Effector CD8-positive, alpha-beta T cell (primary cell): Measurements from ENCODE around the gene PDE10A.
"Not testable (repeated sequence)": the region's sequence is repeated elsewhere in the genome, so short reads cannot be mapped to it uniquely, and the experiment has no call there.

ENCODE experiments used
- DNase-seq: peaks from one replicate; lab custom pipeline; 2025; lab: John Stamatoyannopoulos, UW

The PDE10A gene

GRCh38 chr6:165551828-165552227 is 111.2 kb downstream of the PDE10A start:
- DNase-seq = no peak

- no peak for DNase-seq
These were observed 114.6 kb downstream of the PDE10A start for GRCh38 chr6:165548450-165548849.

DNA sequence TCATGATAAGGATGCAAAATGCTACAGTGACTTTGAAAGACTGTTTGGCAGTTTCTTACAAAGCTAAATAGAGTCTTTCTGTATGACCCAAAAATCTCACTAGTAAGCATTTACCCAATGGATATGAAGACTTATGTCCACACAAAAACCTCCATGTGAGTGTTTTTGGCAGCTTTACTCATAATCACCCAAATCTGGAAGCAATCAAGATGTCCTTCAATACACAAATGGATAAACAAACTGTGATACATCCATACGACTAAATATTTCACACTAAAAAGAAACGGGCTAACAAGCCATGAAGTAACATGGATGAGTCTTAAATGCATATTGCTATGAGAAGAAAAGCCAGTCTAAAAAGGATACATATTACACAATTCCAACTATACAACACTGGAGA is 117.2 kb downstream of the PDE10A start:
- no peak for DNase-seq

- DNase-seq = no peak
These were observed 119.3 kb downstream of the PDE10A start for GRCh38 chr6:165543781-165544180.

DNA sequence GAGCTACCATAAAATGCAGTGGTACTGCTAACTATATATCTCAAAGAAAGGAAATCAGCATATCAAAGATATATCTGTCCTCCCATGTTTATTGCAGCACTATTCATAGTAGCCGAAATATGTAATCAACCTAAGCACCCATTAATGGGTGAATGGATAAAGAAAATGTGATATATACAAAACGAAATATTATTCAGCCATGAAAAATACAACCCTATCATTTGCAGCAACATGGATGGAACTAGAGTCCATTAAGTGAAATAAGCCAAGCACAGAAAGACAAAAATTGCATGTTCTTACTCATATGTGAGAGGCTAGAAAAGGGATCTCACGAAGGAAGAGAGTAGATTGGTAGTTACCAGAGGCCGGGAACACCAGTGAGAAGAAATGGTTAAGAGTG is 126.1 kb downstream of the PDE10A start:
- DNase-seq = no peak

DNA sequence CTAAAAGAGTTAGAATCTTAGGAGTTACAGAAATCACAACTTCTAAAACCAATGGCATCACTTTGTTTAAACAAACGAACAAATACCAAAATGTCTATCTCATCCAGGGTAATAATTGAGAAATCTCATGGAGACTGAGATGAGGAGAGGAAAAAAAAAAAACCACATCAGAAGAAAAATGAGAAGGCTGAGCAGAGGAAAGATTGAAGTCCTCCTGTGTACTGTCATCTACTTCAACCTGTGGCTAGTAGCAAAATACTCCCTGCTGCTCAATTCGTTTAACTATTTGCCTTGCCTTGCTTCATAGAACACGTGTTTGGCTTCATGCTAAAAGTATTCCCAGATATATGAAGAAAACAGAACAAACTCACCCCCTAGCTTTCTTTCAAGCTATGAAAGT is 143.7 kb downstream of the PDE10A start:
- no peak for DNase-seq

- DNase-seq = no peak
These were observed 146.9 kb downstream of the PDE10A start for GRCh38 chr6:165515963-165516624.

DNA sequence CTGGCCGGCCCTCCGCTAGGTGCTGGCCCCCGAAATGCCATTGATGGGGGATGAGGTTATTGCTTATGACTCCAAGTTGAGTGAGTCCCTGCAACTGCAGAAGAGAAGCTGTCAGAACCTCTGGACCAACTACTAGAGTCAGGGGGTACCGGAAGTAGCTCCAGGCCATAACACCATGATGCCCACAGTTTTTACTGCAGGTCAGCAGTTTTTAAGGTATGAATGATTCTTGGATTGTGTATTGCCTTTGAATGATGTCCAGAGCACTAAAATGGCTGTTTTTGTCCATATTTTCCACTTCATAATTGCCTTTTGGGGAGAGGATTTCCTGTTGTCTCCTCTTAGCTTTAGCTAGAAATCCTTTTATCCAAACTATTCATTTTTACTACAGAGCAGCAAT is 148.4 kb downstream of the PDE10A start:
- no peak for DNase-seq

- no peak for DNase-seq
These were observed 151.2 kb downstream of the PDE10A start for GRCh38 chr6:165511807-165512206.

DNA sequence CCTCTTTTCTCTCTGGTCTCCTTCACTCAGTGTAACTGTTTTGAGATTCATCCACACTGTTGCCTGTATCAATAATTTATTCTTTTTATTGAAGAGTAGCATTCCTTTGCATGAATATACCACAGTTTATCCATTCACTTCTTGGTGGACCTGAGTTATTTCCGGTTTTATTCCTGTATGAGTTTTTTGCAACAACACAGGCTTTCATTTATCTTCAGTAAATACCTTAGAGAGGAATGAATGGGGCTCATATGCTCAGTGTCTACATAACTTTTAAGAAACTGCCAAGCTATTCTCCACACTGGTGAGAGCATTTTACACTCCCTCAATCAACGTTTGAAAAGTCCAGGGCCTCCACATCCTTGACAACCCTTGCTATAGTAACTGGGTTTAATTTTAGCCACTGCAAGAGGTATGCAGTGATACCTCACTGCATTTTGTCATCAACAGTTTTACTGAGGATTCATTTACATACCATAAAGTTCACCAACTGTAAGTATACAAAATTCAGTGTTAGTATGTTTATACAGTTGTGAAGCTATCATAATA is 154.6 kb downstream of the PDE10A start:
- no peak for DNase-seq

- DNase-seq = no peak
These were observed 156.4 kb downstream of the PDE10A start for GRCh38 chr6:165506657-165507056.

DNA sequence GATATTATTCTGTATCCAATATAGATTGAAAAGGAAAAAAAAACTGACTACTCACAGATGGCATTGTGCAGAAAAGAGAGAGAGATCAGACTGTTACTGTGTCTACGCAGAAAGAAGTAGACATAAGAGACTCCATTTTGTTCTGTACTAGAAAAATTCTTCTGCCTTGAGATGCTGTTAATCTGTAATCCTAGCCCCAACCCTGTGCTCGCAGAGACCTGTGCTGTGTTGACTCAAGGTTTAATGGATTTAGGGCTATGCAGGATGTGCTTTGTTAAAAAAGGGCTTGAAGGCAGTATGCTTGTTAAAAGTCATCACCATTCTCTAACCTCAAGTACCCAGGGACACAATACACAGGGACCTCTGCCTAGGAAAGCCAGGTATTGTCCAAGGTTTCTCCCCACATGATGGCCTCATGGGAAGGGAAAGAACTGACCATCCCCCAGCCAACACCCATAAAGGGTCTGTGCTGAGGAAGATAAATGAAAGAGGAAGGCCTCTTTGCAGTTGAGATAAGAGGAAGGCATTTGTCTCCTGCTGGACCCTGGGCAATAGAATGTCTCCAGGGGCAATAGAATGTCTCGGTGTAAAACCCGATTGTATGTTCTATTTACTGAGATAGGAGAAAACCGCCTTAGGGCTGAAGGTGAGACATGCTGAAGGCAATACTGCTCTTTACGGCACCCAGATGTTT is 162.7 kb downstream of the PDE10A start:
- not testable (repeated sequence) for DNase-seq

DNA sequence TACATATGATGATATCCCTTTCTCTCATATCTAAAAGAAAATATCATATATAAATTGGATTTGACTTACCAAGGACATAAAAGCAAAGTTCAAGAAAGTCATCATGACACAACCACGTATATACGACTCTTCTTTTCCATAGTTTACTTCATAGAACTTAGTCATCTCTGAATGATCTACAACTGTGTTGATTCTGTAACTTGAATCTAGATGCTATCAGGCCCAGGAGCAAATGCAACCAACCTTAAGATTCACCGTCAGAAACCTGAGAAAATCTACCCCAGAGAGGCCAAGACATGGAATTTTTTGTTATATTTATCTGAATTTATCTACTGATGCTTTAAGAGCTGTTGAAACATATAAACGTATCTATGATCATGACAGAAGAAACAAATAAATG is 165.6 kb downstream of the PDE10A start:
- DNase-seq = no peak

DNA sequence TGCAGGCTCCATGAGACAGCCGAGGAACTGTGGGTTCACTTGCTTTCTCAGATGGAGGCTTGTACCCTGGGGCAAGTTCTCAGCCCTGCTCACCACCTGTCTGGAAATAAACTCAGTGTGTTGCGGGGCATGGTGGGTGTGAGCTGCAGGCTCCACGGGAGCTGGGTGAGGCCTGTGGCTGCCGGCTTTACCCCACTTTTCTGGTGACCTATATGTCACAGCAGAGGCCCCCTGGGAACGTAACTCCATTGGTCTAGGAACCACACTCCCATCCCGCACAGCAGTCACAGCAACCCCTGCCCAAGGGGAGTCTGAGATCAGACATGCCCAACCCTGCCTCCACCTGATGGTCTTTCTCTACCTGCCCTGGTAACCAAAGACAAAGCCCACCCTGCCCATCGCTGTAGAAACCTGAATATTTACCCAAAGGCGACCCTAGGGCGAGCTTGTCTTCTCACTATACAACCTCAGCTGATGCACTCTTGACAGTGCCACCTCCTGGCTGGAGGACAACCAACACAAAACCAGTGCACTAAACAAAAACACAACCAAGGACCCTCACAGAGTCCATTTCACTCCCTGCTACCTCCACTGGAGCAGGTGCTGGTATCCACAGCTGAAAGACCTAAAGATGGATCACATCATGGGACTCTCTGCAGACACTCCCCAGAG is 174.3 kb downstream of the PDE10A start:
- DNase-seq = no peak

DNA sequence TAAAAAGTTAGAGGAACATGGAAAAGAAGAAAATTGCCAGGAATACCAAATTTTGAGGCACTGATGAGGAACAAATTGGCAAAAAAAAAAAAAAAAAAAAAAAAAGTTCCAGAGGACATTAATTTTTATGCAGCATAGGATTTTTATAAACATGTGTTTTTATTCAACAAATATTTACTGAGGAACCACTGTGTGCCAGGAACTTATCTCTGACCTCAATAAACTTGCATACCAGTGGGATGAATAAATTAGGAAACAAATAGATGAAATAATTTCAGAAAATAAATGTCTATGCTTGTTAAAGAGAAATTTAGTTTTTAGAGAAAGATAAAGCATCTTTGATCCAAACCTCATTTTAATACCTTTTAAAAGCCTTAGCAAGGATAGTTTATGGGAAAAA is 175.1 kb downstream of the PDE10A start:
- no peak for DNase-seq

- no peak for DNase-seq
These were observed 175.7 kb downstream of the PDE10A start for GRCh38 chr6:165487347-165487746.

DNA sequence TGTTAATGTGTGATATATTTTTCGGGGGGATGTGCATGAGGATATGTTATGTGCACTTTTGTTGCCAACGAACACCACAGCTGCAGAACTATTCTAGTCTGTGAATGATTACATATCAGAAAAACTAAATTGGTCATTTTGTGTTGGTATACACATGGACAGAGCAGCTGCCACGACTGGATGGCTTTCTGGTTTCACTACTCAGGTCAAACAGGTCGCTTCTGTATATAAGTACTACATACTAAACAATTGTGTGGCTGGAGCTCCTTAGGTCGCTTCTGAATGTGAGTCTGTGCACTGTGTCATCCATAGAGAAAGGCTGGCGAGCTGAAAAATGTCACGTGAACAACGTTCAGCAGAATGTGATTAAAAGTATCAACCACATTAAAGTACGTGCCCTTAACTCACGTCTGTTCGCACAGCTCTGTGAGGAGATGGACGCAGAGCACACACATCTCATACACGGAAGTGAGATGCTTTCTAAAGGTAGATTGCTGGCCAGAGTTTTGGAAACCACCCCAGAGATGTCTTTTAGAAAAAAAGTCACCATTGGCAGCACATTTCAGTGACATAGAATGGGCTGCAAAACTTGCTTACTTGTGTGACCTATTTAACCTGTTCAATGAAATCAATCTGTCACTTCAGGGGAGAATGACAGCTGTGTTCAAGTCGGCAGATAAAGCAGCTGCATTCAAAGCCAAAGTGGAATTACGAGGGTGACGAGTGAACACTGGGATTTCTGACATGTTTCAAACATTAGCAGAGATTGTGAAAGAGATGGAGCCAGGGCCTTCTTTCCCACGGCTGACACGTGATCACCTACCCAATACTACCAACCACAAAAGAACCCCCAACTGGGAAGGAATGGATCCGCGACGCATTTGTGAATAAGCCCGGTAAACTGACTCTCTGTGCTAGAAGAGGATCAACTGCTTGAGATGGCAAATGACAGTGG is 176.6 kb downstream of the PDE10A start:
- no peak for DNase-seq

- DNase-seq = no peak
These were observed 178.7 kb downstream of the PDE10A start for GRCh38 chr6:165484178-165484889.

DNA sequence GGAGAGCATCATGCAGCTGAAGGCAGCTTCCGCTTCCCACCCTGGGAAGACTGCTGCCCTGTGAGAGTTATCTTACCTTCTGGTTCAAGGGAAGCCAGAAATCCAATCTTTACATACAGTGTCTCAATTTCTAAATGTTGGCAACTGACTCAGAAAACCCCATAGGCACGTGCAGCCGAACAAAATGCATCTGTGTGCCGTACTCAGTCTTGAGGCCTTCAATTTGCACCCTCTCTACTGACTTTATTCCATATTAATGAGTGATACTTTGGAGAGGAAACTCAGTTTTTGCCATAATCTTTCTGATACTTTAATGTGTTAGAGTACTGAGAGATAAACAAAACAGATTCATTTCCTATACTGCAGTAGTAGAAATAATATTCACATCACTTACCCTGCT is 181.1 kb downstream of the PDE10A start:
- no peak for DNase-seq

GRCh38 chr6:165480916-165481315 is 182.1 kb downstream of the PDE10A start:
- DNase-seq = no peak

DNA sequence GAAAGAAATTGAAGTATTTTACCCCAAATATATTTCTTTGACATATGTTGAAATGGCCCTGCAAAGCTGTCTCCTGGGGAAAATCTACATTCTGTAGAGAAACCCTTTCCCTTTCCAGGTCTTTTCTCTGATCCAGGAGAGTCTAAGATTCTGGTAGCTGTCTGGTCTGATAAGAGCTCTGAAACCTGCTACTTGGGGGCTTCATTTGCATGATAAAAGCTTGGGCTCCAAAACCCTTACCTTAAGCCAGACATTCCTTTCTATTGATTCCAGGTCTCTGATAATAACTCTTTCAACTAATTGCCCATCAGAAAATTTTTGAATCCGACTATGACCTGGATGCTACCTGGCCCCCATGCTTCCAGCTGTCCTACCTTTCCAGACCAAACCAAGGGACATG is 184.5 kb downstream of the PDE10A start:
- DNase-seq = no peak
